HuH-7 (cell line): Measurements from ENCODE around the gene NAA16.
"Not testable (repeated sequence)": the region's sequence is repeated elsewhere in the genome, so short reads cannot be mapped to it uniquely, and the experiment has no call there.

Experiments
- DNase-seq: peaks from one replicate; pipeline ENCODE4 v3.0.0; 2011; ENCODE audit warnings: low spot score

The NAA16 gene

DNA sequence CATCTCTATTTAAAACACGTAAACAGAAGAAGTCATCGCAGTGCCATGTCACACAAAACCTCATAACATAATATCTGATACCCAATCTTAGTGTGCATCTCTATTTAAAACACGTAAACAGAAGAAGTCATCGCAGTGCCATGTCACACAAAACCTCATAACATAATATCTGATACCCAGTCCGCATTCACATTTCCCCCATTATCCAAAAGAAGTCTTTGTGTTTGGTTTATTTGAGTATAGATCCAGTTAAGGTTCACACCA lies 45.2 kb downstream of the NAA16 start:
- DNase-seq, result not testable (repeated sequence)

DNA sequence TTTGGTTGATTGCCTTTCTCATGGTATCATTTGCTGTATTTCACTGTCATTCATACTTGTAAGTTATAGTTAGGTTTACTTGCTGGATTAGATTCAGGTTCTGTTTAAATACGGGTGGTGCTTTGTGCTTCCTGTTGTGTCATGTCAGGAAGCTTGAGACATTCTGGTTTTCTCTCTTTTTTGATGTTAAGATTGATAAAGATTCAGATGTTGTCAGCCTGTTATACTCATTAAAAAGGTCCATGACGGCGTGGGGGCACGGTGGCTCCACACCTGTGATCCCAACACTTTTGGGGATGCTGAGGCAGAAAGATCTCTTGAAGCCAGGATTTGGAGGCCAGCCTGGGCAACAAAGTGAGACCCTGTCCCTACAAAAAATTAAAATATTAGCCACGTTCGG lies 45.7 kb downstream of the NAA16 start:
- DNase-seq, result no peak

DNA sequence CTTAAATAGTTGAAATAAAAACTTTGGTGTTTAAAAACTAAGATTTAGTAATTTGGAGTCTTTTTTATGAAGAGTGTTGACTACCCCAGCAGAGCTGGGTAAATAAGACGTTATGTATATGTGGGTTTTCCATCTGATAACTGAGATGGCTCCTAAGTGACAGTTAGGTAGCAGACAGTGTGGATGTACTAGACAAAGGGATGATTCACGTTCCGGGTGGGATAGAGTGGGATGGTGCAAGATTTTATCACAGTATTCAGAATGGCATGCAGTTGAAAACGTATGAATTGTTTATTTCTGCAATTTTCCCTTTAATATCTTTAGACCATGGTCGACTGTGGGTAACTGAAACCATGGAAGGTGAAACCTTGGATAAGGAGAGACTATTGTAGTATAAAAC lies 50.4 kb downstream of the NAA16 start:
- no peak for DNase-seq

GRCh38 chr13:41364043-41364442 lies 53.0 kb downstream of the NAA16 start:
- no peak for DNase-seq

DNA sequence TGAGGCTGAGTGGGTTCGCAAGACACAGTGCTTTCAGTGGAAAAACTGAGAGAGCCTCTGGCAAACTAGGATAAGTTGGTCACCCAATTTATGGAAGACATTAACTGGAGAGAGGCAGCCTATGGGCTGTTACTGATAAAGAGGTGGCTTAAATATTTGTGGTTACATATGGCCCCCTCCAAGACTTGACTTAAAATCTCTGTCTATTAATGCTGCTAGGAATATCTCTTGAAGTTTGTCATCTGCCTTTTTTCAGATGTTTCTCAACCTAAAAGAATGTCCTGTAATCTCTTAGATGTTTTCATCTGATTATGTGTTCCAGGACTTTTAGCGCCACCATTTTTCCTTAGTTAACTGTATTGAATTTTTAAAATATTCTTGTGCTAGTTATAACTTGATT lies 54.6 kb downstream of the NAA16 start:
- no peak for DNase-seq

- DNase-seq, result no peak
Observed at GRCh38 chr13:41370736-41371135, 59.7 kb downstream of the NAA16 start.

- no peak for DNase-seq
Observed at GRCh38 chr13:41377446-41377845, 66.4 kb downstream of the NAA16 start.

DNA sequence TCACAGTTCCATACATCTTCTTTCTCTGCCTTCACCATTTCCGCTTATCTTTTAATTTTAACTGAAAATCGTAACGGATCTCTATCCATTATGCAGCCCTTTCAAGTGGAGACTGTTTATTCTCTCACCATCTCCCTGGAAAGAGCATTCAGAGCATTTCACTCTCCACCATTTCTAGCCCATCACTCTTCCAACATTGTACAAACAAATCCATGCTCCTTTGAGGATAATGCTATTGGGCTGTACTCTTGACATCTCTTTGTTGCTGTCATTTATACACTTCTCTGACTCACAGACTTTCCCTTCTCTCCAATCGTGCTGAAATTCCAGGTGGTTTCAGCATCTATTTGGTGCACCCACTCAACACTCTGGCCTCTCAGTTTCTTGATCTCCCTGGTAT lies 71.4 kb downstream of the NAA16 start:
- DNase-seq, result no peak

DNA sequence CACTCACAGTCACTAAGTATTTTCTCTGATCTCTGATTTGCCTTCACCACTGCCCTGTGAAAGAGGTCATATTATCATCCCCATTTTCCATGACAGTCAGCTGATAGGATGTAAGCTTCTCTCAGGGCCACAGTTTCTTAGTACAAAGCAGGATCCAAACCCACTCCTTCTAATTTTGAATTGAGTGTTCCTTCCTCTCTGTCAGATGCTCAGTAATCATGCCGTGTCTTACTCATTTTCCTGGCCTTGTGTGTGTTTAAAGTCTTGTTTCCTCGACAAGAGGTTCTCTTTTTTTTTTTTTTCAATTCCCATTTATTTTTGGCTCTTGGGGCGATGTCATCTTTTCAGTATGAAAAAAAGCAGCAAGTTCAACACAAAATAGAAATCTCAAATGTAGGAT lies 72.3 kb downstream of the NAA16 start:
- DNase-seq, result no peak

GRCh38 chr13:41384749-41385503 lies 73.9 kb downstream of the NAA16 start:
- no peak for DNase-seq

- DNase-seq, result no peak
Observed at GRCh38 chr13:41386211-41386610, 75.1 kb downstream of the NAA16 start.

- no peak for DNase-seq
Observed at GRCh38 chr13:41387576-41387975, 76.5 kb downstream of the NAA16 start.

- DNase-seq, result no peak
Observed at GRCh38 chr13:41388143-41388881, 77.2 kb downstream of the NAA16 start.

GRCh38 chr13:41389580-41389979 lies 78.5 kb downstream of the NAA16 start:
- DNase-seq, result no peak

DNA sequence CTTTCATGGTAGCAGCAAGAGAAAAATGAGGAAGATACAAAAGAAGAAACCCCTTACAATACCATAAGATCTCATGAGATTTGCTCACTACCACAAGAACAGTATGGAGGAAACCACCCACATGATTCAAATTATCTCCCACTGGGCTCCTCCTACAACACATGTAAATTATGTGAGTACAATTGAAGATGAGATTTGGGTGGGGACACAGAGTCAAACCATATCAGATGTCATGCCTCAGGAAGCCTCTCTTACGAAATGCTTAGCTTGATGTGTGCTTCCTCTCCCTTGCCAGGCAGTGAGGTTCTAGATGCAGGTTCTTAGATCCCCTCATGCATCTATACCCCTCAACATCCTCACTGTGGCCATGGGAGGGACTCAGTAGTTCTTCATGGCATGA lies 83.1 kb downstream of the NAA16 start:
- DNase-seq, result no peak

GRCh38 chr13:41398494-41399170 lies 87.6 kb downstream of the NAA16 start:
- DNase-seq, result no peak

GRCh38 chr13:41401366-41401765 lies 90.3 kb downstream of the NAA16 start:
- DNase-seq, result no peak

GRCh38 chr13:41402691-41403511 lies 91.8 kb downstream of the NAA16 start:
- DNase-seq, result no peak

GRCh38 chr13:41403983-41404382 lies 92.9 kb downstream of the NAA16 start:
- DNase-seq, result no peak

DNA sequence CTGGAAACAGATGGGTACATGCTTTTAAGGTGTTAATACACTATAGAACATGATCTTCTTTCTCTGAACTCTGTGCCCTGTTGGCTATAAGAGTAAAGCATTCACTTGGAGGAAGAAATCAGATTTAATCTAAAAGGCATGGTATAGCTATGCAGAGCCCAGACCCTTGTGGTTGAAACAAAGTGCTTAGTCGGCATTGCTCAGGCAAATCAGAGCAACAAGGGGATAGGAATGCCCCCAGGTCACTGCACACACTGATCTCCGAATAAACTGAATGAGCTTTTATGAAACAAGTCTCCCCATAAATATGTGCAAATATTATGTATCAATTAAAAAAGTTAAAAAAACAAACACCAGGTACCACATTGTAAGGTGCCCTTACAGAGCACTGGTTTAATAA lies 94.3 kb downstream of the NAA16 start:
- no peak for DNase-seq

DNA sequence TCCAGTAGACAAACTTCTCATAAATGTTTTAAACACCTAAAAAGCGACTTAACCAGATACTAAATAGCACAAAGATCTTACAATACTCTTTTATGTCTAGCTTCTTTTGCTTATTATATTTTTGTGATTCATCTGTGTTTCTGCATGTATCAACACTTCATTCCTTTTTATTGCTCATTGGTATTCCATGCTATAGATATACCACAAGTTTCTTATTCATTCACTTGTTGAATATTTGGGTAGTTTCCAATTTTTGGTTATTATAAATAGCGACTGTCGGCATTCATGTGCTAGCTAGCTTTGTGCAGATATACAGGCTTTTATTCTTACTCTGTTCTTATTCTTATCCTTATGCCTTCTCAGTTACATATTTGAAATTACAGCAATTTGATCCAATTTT lies 96.3 kb downstream of the NAA16 start:
- DNase-seq, result no peak

DNA sequence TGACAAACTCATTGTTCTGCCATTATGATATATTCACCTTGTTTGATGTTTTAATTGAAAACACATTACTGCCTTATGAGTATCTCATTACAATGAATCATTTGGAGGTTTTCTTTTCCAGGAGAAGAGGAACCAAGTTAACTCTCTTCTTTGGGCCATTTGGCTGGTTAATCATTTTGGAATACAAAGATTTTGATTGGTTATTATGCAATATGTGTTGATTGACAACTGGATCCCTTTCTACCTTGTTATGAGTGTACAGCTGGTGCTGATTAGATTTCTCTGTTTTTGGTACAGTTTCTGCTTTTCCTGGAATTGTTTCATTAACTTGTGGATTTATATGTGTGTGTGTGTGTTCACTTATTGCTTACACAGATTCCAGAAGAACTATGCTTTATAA lies 97.1 kb downstream of the NAA16 start:
- DNase-seq, result no peak

DNA sequence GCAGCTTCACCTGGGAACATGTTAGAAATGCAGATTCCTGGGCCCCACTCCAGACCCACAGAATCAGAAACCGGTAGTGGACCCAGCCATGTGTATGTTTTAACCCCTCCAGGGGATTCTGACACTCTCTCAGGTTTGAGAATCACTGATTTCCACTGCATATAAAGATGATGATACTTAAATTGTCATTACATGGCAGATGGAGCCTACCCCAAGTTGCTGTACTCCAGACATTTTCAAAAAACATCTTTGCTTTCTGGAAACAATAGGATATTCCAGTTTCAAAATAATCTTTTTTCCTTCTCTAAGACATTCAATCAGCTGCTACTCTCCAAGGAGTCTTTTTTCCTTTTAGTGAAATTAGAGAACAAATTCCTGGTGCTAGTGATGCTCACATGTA lies 97.7 kb downstream of the NAA16 start:
- DNase-seq, result no peak
